CD4-positive, alpha-beta T cell treated with Interleukin-15 for 1 hour (primary cell): ENCODE data around the gene MKRN2OS.
"Not testable (repeated sequence)": the region's sequence is repeated elsewhere in the genome, so short reads cannot be mapped to it uniquely, and the experiment has no call there.

Experiments
- DNase-seq: peaks from one replicate; pipeline ENCODE4 v3.0.0-alpha.2; 2020

The MKRN2OS gene

GRCh38 chr3:12560505-12561190 lies 15.3 kb upstream of the MKRN2OS start:
- DNase-seq, result no peak

- no peak for DNase-seq
These were observed 14.2 kb upstream of the MKRN2OS start for GRCh38 chr3:12559520-12559919.

GRCh38 chr3:12558706-12559105 lies 13.4 kb upstream of the MKRN2OS start:
- DNase-seq, result no peak

GRCh38 chr3:12557473-12558100 lies 12.3 kb upstream of the MKRN2OS start:
- DNase-seq, result no peak

GRCh38 chr3:12556690-12557472 lies 11.6 kb upstream of the MKRN2OS start, which contains the start of gene MKRN2:
MKRN2 (plus strand) TSS chr3:12557087; CDS start chr3:12557151, 64 bp downstream.
- DNase-seq, result peak; percentile 81

GRCh38 chr3:12556314-12556689 lies 11.0 kb upstream of the MKRN2OS start:
- DNase-seq, result no peak

GRCh38 chr3:12553921-12554391 lies 8.7 kb upstream of the MKRN2OS start:
- DNase-seq, result no peak

- no peak for DNase-seq
These were observed 4.9 kb upstream of the MKRN2OS start for GRCh38 chr3:12549971-12550760.

- DNase-seq, result no peak
These were observed 437 bp downstream of the MKRN2OS start for GRCh38 chr3:12544652-12545472.

- not testable (repeated sequence) for DNase-seq
These were observed 1.8 kb downstream of the MKRN2OS start for GRCh38 chr3:12543497-12543896.

- no peak for DNase-seq
These were observed 3.7 kb downstream of the MKRN2OS start for GRCh38 chr3:12541625-12542024.

- DNase-seq, result no peak
These were observed 8.9 kb downstream of the MKRN2OS start for GRCh38 chr3:12536423-12536822.

- no peak for DNase-seq
These were observed 13.1 kb downstream of the MKRN2OS start for GRCh38 chr3:12532182-12532581.

GRCh38 chr3:12527757-12528143 lies 17.5 kb downstream of the MKRN2OS start:
- no peak for DNase-seq

GRCh38 chr3:12522721-12523120 lies 22.6 kb downstream of the MKRN2OS start:
- no peak for DNase-seq

GRCh38 chr3:12521010-12521409 lies 24.3 kb downstream of the MKRN2OS start:
- DNase-seq, result no peak

GRCh38 chr3:12518261-12519028 lies 26.9 kb downstream of the MKRN2OS start:
- no peak for DNase-seq

GRCh38 chr3:12516873-12517272 lies 28.4 kb downstream of the MKRN2OS start:
- DNase-seq, result no peak

GRCh38 chr3:12515631-12516030 lies 29.7 kb downstream of the MKRN2OS start:
- no peak for DNase-seq

GRCh38 chr3:12513694-12514446 lies 31.4 kb downstream of the MKRN2OS start:
- no peak for DNase-seq
